ENCODE measurements around the gene HELZ.
"Not testable (repeated sequence)": the region's sequence is repeated elsewhere in the genome, so short reads cannot be mapped to it uniquely, and the experiment has no call there.

HELZ gene

GRCh38 chr17:67139784-67140665 lies 105.0 kb downstream of the HELZ start:
- no peak for DNase-seq (ENCODE audit: low read depth in 3 of 3)

GRCh38 chr17:67139289-67139688 lies 105.7 kb downstream of the HELZ start:
- no peak for DNase-seq (ENCODE audit: low read depth in 3 of 3)

- no peak for DNase-seq (ENCODE audit: low read depth in 3 of 3)
Observed at GRCh38 chr17:67138392-67138791, 106.6 kb downstream of the HELZ start.

GRCh38 chr17:67137860-67138259 lies 107.1 kb downstream of the HELZ start:
- DNase-seq (ENCODE audit: low read depth in 3 of 3): no peak

GRCh38 chr17:67137026-67137370 lies 108.0 kb downstream of the HELZ start:
- no peak for DNase-seq (ENCODE audit: low read depth in 3 of 3)

- no peak for DNase-seq (ENCODE audit: low read depth in 3 of 3)
Observed at GRCh38 chr17:67136191-67137025, 108.6 kb downstream of the HELZ start.

- DNase-seq (ENCODE audit: low read depth in 3 of 3): no peak
Observed at GRCh38 chr17:67133161-67133560, 111.8 kb downstream of the HELZ start.

GRCh38 chr17:67132366-67132765 lies 112.6 kb downstream of the HELZ start:
- no peak for DNase-seq (ENCODE audit: low read depth in 3 of 3)

GRCh38 chr17:67130768-67131167 lies 114.2 kb downstream of the HELZ start:
- DNase-seq (ENCODE audit: low read depth in 3 of 3): no peak

- DNase-seq (ENCODE audit: low read depth in 3 of 3): no peak
Observed at GRCh38 chr17:67129283-67129682, 115.7 kb downstream of the HELZ start.

GRCh38 chr17:67128700-67129099 lies 116.3 kb downstream of the HELZ start:
- DNase-seq (ENCODE audit: low read depth in 3 of 3): no peak

- no peak for DNase-seq (ENCODE audit: low read depth in 3 of 3)
Observed at GRCh38 chr17:67127925-67128324, 117.1 kb downstream of the HELZ start.

- no peak for DNase-seq (ENCODE audit: low read depth in 3 of 3)
Observed at GRCh38 chr17:67126983-67127382, 118.0 kb downstream of the HELZ start.

GRCh38 chr17:67126543-67126942 lies 118.5 kb downstream of the HELZ start:
- DNase-seq (ENCODE audit: low read depth in 3 of 3): not testable (repeated sequence)

GRCh38 chr17:67125924-67126323 lies 119.1 kb downstream of the HELZ start:
- no peak for DNase-seq (ENCODE audit: low read depth in 3 of 3)

GRCh38 chr17:67125417-67125816 lies 119.6 kb downstream of the HELZ start:
- no peak for DNase-seq (ENCODE audit: low read depth in 3 of 3)

- no peak for DNase-seq (ENCODE audit: low read depth in 3 of 3)
Observed at GRCh38 chr17:67124450-67125148, 120.4 kb downstream of the HELZ start.

GRCh38 chr17:67123699-67124098 lies 121.3 kb downstream of the HELZ start:
- DNase-seq (ENCODE audit: low read depth in 3 of 3): no peak

- no peak for DNase-seq (ENCODE audit: low read depth in 3 of 3)
Observed at GRCh38 chr17:67121316-67121891, 123.6 kb downstream of the HELZ start.

GRCh38 chr17:67119102-67119501 lies 125.9 kb downstream of the HELZ start:
- DNase-seq (ENCODE audit: low read depth in 3 of 3): no peak

- no peak for DNase-seq (ENCODE audit: low read depth in 3 of 3)
Observed at GRCh38 chr17:67116045-67116575, 128.9 kb downstream of the HELZ start.

GRCh38 chr17:67115401-67115800 lies 129.6 kb downstream of the HELZ start:
- DNase-seq (ENCODE audit: low read depth in 3 of 3): no peak

All from stimulated activated CD4-positive, alpha-beta T cell treated with anti-CD3 and anti-CD28 coated beads, TNF-alpha, amount 100 ng/mL, for 24 hours (primary cell).